Breast epithelium (tissue), 3 donors: ENCODE measurements around the gene DOK1.

ENCODE experiments used
- CTCF ChIP-seq, 3 donors: fragments of 450-650 bp; IDR thresholded peaks; one replicate each; pipeline ENCODE4 v1.5.1; 2016 to 2017; ENCODE audit warnings: antibody characterized with exemption in 3 of 3, mild to moderate bottlenecking in 3 of 3, moderate library complexity in 3 of 3
- POLR2A ChIP-seq: fragments of 450-650 bp; IDR thresholded peaks from one replicate; pipeline ENCODE4 v1.6.1; 2016; ENCODE audit warnings: antibody characterized with exemption, mild to moderate bottlenecking, moderate library complexity
- POLR2AphosphoS5 ChIP-seq, 3 donors: sonication (generic); formaldehyde crosslinking; IDR thresholded peaks; one replicate each; pipeline ENCODE4 v1.6.1; 2017; ENCODE audit warnings: antibody characterized with exemption in 3 of 3

GRCh38 chr2:74569686-74570085, 15.2 kb downstream of the DOK1 start:
- TF ChIP-seq POLR2A (no peak), CTCF (IDR thresholded peaks at IDR 0.05) (no peak), POLR2AphosphoS5 (IDR thresholded peaks at IDR 0.05) (no peak)
